HG02571 (cell line): Measurements from ENCODE around the gene KCNIP3.

Experiments used
- ATAC-seq: cut with Tn5 transposase; IDR thresholded peaks from one replicate; pipeline ENCODE4 v1.9.1; 2021; ENCODE audit warnings: mild to moderate bottlenecking, moderate library complexity; ENCODE audit not compliant: unreplicated experiment

The KCNIP3 gene

DNA sequence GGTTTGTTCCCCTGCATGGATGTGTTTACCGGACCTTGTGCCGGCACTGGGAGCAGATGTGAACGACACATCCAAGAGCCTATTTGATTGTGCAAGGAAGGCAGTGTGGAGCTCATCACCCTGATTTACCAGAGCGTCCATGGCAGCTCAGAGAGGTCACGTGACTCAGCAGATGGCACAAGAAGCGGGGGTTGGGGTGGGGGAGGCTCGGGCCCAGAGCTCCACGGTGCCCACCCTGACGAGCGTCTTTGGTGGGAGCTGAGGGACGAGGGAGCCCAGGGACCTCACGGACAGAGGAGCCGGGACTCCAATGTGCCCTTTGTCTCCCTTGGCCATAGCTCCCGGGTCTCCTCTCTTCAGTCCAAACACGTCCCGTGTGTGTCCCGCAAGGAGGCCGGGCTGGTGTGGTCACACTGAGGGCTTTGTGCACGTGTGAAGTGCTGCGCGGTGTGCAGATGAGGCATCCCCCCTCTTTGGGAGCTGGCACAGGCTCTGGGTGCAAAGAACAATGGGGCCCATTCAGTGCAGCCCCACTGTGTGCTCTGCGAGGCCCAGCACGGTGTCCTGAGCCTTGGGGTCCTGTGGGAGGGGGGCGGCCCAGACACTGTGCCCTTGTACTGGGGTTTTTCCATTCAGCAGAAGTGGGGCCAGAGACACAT is 15.5 kb downstream of the KCNIP3 start:
- ATAC-seq, result no peak

DNA sequence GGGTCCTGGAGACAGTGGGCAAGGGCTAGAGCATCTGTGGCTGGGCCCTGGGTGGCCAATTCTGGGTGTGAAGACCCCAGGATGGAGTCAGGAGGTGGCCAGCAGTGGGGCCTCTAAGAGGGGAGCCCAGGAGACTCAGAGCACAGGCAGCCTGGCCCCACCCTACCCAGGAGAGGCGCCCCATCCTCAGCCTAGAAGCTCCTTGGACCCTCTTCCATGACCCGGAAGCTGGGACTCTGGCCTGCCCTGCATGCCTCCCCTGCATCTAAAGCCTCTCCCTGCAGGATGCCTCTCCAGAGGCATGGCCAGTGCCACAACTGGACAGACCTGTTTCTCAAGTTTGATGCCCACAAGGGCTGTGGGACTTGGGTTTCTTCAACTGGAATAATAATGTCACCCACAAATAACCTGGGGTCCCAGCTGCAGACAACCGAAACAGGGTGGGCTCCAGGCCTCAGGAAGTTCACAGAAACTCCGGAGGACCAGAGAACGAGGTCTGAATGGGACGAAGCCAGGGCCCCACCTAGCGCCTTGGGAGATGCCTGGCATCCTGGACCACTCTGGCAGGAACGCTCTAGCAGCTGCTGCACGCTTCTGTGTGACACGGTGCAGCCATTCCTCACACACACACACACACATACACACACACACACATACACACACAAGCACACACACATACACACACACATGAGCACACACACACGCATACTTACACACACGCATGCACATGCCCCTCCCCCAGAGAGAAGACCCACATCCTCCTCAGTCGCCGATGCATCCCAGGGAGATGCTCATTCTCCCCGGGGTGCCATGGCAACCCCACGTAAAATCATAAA is 16.4 kb downstream of the KCNIP3 start:
- ATAC-seq, result no peak

DNA sequence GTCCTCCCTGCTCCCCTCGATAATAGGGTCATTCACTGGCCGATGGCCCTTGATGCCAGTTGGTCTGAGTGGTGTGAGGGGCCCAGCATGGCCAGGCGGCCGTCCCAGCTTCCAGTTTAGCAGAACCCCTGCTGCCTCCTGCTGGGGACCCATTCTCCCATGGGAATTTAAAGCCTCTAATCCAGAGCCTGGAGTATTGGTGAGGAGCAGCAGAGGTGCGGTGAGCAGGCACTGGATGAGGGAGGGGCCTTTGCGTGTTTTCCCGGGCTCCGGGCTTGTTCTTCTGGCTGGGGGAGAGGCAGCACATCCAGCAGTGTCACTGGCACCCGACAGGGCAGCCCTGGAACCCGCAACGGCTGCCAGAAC is 17.4 kb downstream of the KCNIP3 start:
- ATAC-seq, result no peak

DNA sequence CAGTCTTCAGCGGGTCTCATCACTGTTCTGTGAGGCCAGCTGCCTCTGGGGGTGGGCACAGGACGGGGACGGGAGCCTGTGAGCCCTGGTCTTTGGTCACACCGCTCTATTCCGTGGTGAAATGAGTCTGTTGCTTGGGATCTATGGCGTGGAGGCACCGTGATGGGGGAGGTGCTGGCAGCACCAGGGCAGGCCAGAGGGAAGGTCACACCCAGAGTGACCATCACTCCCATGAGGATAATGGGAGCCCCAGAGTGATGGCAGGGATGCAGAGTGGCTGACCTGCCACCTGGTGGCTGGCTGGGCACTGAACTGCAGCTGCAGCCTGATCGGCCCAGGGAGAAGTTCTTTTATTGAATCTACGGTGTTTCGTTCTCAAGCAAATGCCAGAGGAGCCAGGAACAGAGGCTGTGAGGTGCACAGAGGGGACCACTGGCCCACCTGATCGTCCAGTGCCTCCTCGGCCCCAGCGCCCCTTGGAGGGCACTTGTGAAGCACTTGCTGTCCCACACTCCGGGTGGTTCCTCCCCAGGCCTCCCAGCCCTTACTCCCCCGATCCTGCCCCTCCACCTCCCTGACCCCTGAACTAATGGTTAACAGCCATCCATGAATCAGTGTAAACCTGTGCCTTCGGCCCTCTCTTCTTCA is 17.9 kb downstream of the KCNIP3 start:
- ATAC-seq, result no peak

DNA sequence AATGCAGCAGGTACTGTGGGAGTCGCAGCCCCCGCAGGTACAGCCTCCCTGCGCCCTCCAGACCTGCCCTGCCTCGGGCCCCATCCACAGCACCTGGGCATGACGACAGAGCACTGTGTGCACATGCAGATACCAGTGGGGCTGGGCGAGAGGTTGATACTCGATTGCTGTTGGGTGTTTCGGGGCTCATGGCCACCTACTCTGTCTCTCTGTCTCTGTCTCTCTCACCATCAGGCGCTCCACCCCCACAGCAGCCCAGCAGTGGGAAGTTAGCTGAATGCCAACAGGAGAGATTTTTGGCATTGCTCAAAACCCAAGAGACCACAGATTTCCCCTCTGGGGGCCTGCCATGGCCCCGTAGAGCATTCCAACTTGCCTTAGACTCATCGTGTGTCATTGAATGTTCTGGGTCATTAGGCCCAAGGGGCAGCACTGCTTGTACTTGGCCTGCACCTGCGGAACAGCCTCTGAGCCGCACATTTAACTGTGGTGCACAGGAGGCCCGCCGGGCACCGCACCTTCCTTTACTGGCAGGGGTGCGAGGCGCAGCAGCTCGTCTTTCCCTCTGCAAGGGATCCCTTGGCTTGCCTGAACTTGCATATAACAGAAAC is 18.8 kb downstream of the KCNIP3 start:
- ATAC-seq, result no peak

DNA sequence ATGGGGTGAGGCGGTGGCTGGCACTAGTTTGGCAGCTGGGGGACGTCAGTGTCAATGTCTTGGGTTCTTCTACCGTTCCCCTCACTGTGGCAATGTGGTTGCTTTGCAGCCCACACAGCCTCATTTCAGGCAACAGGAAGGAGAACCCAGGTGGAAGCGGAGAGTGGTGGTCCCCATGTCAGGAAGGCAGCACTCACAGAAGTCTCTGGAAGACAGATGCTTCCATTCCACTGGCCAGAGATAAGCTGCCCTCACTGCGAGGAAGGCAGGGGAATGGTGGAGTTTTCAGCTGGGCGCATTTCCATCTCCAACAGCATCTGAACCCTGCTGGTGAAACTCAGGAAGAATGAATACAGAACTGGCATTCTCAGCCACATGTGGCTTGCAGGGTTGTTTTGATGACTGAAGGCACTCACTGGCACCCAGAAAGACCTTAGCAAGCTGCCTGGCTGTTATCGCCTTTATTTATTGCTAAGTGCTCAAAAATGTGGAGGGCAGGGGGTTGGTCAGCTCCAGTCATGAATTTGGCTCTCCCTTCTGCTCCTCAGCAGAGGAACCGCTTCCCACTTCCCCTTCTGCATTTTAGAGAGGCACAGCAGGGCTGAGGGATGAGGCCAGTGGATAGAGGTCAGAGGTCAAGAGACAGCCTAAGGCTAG is 19.4 kb downstream of the KCNIP3 start:
- ATAC-seq, result no peak

DNA sequence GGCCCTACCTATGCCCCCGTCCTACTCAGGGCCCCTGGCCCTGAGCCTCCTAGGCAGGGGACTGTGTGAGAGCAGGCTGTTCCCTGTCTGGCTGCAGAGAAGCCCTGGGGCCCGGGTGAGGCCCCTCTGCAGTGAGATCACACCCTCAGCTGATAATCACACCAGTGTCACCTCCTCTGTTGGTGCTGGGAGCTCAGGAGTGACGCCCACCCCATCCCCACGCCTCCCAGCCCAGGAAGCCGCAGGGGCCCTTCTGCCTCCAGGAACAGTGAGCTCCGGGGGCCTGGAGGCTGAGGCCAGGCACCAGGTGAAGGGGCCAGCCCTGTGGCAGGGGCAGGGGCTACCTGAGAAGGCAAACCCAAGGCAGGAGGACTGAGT is 20.0 kb downstream of the KCNIP3 start:
- no peak for ATAC-seq

DNA sequence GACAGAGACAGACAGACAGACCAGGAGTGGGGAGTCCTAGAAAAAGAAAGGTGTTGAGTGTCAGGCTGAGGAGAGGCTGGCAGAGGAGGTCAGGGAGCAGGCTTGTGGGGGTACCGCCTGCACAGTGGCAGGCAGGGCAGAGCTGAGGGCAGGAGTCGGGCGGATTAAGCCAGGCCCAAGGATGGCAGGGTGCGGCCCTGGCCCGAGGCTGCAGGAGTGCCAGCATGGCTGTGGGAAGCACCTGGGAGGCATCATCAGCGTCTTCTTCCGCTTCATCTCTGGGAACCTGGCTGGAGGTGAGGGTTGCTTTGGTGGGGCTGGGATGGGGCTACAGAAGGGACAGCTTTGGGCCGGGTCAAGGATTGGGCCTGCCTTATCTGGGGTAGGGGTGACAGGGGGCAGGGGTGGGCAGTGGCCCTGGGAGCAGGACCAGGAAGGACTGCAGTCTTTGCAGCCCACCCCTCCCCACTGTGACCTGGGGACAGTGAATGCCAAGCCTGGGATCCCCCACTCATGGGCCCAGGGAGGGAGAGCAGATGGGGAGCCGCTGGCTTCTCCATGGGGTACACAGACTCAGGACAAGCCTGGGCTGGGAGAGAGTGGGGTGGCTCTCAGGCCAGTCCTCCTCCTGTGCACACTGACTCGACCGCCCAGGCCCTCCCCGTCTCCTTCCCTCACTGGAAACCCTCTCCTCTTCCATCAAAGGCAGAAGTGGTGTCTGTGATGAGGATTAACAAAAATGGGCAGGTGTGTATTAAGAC is 20.7 kb downstream of the KCNIP3 start:
- ATAC-seq, result no peak

DNA sequence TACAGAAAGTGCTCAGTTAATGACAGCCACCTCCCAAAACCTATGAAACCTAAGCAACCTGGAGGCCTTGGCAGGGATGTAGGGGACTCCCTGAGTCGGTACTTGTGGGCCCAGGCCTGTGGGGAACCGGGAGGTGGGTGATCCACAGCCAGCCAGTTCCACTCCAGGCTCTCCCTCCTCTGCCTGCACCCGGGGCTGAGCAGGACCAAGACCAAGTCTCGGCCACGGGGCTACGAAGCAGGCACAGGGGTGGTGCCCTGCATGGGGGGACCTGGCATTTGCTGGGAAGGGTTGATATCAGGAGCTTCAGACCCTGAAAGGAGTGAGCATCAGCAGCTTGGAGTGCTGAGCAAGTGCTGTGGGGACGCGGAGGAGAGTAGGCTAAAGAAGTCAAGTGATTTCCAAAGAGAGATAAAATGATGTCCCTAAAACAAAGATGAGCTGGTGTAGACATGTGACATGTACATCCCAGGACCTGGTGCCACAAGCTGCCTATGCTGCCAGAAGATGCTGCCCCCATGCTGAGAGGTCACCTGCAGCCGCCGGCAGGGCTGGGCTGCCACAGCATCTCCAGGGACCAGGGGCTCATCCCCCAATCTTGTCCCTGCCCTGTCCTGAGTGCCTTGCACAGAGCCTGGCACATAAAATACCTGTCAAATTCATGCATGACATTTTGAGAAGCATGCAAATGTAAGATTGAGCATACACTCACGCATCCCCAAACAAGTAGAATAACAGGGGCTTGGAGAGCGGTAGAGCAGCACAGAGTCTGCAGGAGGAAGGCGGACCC is 21.5 kb downstream of the KCNIP3 start:
- no peak for ATAC-seq

DNA sequence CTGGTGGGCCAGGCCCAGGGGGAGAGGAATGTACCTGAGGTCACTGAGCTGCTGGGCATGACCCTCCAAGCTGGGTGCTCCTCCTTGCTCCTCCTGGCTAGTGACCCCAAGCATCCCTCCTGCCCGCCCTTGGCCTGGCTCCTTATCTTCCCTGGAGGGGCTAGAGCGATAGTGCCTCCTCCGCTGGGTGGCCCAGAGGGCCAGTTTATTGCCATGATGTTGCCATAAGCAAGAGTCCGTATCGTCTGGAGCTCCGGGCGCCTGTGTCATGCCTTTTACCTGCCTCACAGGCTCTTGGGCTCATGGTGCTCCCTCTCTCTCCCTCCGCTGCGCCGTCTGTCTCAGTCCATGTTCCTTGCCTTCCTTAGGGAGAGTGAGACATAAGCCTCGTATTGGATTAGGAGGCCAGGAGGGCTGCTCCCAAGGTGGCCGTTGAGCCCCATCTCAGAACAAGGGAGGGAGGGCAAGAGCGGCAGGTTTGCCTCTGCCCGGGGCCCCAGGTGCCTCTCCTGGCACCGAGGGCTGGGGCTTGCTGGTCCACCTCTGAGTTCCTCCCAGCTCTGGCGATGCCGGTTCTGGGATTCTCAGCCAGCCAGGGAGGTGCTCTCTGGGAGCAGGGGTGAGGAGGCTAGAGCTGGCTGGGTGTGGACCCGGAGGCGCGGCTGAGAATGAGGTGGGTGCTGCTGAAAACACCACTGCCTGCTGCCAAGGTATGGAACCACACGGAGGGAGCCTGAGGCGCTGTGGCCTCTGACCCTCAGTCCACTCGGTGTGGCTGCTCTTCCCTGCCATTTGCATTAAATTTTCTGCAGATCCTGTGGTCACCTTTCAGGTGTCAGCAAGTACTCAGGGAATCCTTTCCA is 22.6 kb downstream of the KCNIP3 start:
- no peak for ATAC-seq

DNA sequence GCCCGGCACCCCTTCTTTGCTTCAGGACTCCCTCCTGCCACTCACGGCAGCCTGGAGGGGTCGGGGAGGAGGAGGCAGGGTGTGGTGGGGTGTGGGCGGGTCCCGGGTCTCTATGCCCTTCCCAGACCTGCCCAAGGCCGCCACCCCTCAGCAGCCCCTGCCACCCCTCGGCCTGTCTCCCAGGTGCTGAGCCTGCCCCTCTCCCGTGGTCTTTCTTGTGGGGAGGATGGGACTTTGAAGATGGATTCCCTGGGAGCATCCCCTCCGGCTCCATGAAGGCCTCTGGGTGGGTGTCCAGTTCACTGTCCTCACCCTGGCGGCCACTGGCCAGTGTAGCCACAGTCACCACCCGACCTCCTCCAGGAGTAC is 23.2 kb downstream of the KCNIP3 start:
- ATAC-seq, result no peak

DNA sequence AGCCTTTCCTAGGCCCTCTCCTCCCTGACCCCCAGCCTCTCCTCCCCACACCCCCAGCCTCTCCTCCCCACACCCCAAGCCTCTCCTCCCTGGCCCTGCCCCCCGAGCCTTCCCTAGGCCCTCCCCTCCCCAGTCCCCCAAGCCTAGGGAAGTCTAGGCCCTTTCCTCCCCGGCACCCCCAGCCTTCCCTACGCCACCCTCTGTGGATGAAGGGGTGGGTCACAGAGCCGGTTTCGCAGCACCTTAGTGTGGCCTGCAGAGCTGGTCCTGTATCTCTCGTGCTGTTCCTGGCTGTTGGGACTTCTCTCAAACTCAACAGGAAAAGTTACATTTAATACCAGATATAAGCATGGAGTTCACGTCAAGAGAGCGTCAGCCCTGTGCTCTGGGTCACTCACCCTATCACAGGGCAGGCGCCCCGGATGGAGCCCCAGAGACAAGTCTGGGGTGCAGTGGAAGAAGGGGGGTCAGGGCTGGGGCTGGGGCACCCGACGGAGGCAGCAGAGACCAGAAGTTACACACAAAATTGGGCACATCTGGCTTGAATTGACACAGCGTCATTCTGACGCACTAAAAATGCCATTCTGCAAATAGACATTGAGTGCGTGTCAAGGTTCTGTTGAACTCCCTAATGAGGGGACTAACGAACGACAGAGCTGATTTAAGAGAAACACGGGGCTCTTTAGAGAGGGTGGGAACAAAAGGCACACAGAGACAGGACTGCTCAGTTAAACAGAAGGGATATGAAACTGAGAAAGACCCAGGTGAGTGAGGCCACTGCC is 24.0 kb downstream of the KCNIP3 start:
- ATAC-seq, result no peak

DNA sequence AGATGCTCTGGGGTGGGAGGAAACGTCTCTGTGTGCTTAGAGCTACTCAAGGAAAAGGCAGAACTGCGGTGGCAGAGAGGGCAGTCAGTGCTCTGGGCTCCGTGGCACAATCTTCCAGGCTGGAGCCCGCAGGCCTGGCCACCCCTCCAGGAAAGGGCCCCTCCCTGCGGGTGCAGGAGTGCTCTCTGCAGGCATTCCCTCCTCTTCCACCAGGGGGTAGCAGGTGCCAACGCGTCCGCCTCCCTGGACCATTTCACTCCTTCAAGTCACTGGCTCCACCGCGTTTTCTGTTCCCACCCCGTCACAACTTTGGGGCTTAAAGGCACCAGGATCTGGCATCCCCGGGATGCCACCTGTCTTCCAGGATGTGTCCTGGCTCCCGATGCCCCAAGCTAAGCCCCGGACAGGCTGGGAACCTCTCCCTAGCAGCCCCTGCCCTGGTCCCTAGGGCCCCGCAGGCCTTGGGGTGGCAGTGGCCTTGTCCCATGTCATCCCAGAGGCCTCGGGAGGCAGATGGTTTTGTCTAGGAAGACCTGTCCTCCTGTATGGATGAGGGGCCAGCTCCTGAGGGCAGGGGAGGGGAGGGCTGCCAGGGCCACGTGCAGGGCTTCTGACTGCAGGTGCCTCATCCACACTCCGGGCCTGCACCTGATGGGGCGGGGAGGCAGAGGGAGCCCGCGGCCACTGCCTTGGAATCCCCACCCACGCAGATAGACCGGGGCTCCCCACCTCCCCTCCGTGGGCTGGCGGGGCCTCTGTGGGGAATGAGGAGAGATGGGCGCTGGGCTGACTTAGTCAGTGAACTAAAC is 26.4 kb downstream of the KCNIP3 start:
- no peak for ATAC-seq

DNA sequence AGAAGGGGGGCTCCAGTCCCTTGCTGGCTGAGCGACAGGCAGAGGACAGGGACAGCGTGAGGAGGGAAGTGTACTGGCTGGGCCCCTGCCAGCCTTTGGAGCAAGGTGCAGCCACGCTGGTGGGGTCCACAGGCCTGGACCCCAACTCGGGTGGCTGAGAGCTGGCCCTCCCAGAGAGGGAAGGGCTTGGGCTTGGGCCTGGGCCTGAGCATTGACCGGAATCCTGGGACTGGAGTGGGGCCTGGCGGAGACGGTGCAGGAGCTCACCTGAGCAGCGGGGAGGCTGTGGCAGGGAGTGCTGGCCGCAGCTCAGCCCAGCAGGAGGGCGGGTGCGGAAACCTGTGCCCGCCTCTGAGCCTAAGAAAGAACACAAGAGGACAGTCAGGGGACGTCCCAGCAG is 27.9 kb downstream of the KCNIP3 start:
- ATAC-seq, result no peak

DNA sequence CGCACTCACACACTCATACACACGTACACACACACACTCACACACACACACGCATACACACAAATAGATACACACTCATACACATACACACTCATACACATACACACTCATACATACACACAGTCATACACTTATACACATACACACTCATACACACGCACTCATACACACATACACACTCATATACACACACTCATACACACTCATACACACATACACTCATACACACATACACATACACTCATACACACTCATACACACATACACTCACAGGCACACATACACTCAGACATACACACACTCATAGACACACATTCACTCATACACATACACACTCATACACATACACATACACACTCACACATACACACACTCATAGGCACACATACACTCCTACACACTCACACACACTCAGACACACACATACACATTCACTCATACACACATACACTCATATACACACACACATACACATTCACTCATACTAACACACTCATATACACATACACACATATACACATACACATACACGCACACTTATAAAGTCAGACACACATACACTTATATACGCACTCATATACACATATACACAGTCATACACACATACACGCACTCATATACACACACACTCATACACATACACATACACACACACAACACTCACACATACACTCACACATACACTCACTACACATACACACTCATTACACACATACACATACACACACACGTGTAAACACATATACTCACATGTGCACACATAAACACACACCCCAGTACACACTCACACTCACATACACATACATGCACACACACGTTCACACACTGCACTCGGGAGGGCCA is 28.7 kb downstream of the KCNIP3 start:
- ATAC-seq, result no peak

DNA sequence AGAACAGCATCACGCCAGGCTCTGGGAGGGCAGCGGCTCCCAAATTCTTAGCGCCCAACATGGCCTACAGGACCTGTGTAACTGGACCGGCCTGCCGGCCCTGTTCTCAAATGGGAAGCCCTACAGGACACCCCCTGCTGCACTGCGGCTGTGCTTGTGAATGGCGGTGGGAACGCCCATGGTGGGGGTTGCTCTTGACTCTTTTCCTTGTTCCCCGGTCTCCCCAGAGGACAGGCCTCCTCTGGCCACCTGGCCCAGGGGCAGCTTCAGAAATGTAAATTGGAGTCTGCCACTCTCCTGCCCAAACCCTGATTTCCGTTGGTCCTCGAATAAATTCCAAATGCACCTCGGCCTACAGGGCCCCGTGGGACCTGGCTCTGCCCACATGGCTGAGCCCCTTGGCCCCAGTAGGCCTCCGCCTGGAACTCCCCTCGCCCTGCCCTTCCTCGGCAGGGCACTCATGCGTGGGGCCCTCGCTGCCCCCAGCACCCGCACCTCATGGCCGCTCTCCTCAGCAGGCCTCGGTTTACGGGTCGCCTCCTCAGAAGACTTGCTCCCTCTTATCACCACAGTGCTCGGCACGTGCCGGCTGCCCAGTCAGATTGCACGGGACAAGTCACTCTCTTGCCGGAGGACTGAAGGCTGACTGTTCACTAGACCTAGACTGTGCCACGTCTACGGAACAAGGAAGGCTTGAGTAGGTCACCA is 29.4 kb downstream of the KCNIP3 start:
- ATAC-seq, result no peak
